ENCODE results near the gene POR. TPM values are rescaled to one million over a fixed set of nuclear protein-coding genes. Genes with fewer than 3 reads are reported as not detected.
A peak's percentile ranks its signal among the peaks of the same experiment; 100 is the strongest.

The POR gene
- total RNA-seq, 4 donors from 2014 or later, result 37.8 to 71.4 (median 63.6) TPM

GRCh38 chr7:75875113-75876080 is 39.6 kb upstream of the POR start:
- intact Hi-C loops (cut with DNase I), result no loop called here
- H3K27ac ChIP-seq (replicated peaks in 1 of 4), result no peak overlapping the region
- no peaks in the 10 kb centered on the region for H3K27me3 ChIP-seq
- no peak for DNase-seq (ENCODE audit: extremely low spot score)
- H3K9me3 ChIP-seq, result no peaks in the 10 kb centered on the region
- H3K36me3 ChIP-seq, result peaks cover 0 to 1% (median 0%) of the 10 kb centered on the region in 4 donors
- WGBS, result 88% methylated on average over 21 of the region's 21 CpGs
- TF ChIP-seq EP300 (IDR thresholded peaks at IDR 0.05), result no peak
- no peak for TF ChIP-seq POLR2AphosphoS5 (IDR thresholded peaks at IDR 0.05)
- no peak for TF ChIP-seq POLR2A (IDR thresholded peaks at IDR 0.05; ENCODE audit: low read depth)
- H3K4me1 ChIP-seq, result peaks cover 18 to 35% (median 26%) of the 10 kb centered on the region in 4 donors
- H3K4me3 ChIP-seq, result no peak overlapping the region

- no peak for DNase-seq (ENCODE audit: extremely low spot score)
- TF ChIP-seq POLR2A (IDR thresholded peaks at IDR 0.05; ENCODE audit: low read depth) (no peak), CTCF (IDR thresholded peaks at IDR 0.05) (no peak), POLR2AphosphoS5 (IDR thresholded peaks at IDR 0.05) (no peak), EP300 (IDR thresholded peaks at IDR 0.05) (no peak)
- intact Hi-C loops (cut with DNase I), result no loop called here
Observed at GRCh38 chr7:75876126-75876881, 38.7 kb upstream of the POR start.

GRCh38 chr7:75878312-75878768 is 36.6 kb upstream of the POR start:
- TF ChIP-seq EP300 (IDR thresholded peaks at IDR 0.05), result no peak
- no peak for DNase-seq (ENCODE audit: extremely low spot score)
- Histone ChIP-seq H3K27ac (replicated peaks in 1 of 4) (peak overlapping the region; percentile 80 to 82 (median 80)), H3K4me3 (peak overlapping the region; percentile 72 to 97 (median 86)), H3K9me3 (no peaks in the 10 kb centered on the region), H3K4me1 (peaks cover 20 to 30% (median 26%) of the 10 kb centered on the region in 4 donors), H3K27me3 (no peaks in the 10 kb centered on the region), H3K36me3 (peaks cover 21 to 29% (median 26%) of the 10 kb centered on the region in 4 donors)
- WGBS, result 18% methylated on average over 10 of the region's 10 CpGs
- intact Hi-C loops (cut with DNase I), result no loop called here

More at GRCh38 chr7:75876126-75876881, 38.7 kb upstream of the POR start:
- WGBS, result 72% methylated on average over 11 of the region's 11 CpGs
- no peaks in the 10 kb centered on the region for H3K9me3 ChIP-seq
- no peak overlapping the region for H3K27ac ChIP-seq (replicated peaks in 1 of 4)
- peaks cover 20 to 39% (median 32%) of the 10 kb centered on the region in 4 donors for H3K4me1 ChIP-seq
- no peak overlapping the region for H3K4me3 ChIP-seq
- no peaks in the 10 kb centered on the region for H3K27me3 ChIP-seq
- H3K36me3 ChIP-seq, result peaks cover under 1 to 8% (median 8%) of the 10 kb centered on the region in 4 donors

- Histone ChIP-seq H3K4me1 (peaks cover 20 to 30% (median 27%) of the 10 kb centered on the region in 4 donors), H3K4me3 (peak within 1 kb of the TSS; percentile 72 to 97 (median 86)), H3K27ac (replicated peaks in 1 of 4) (peak within 1 kb of the TSS; percentile 80 to 82 (median 80)), H3K36me3 (peaks cover 27 to 35% (median 33%) of the 10 kb centered on the region in 4 donors), H3K9me3 (no peaks in the 10 kb centered on the region), H3K27me3 (no peaks in the 10 kb centered on the region)
- under 1% methylated on average over 52 of the region's 65 CpGs for WGBS
- intact Hi-C loops (cut with DNase I), result no loop called here
- TF ChIP-seq CTCF (IDR thresholded peaks at IDR 0.05) (peak in 2 of 3 experiments; percentile 8 to 32), POLR2A (IDR thresholded peaks at IDR 0.05; ENCODE audit: low read depth) (peak; percentile 84), POLR2AphosphoS5 (IDR thresholded peaks at IDR 0.05) (peak; percentile 97 to 98), EP300 (IDR thresholded peaks at IDR 0.05) (no peak)
- peak; percentile 98 for DNase-seq (ENCODE audit: extremely low spot score)
Observed at GRCh38 chr7:75878769-75879611, 36.0 kb upstream of the POR start, which contains the start of gene RHBDD2. Gene RHBDD2, plus strand, starts transcription at chr7:75879034. Its CDS starts 49 bp downstream, at chr7:75879083.

- H3K4me1 ChIP-seq, result peaks cover 20 to 30% (median 27%) of the 10 kb centered on the region in 4 donors
- no peak for TF ChIP-seq POLR2AphosphoS5 (IDR thresholded peaks at IDR 0.05)
- no peak for TF ChIP-seq EP300 (IDR thresholded peaks at IDR 0.05)
- TF ChIP-seq POLR2A (IDR thresholded peaks at IDR 0.05; ENCODE audit: low read depth), result no peak
- TF ChIP-seq CTCF (IDR thresholded peaks at IDR 0.05), result no peak
- H3K4me3 ChIP-seq, result peak overlapping the region; percentile 72 to 97 (median 86)
- no peak for DNase-seq (ENCODE audit: extremely low spot score)
- intact Hi-C loops (cut with DNase I), result no loop called here
- WGBS, result 16% methylated on average over 8 of the region's 8 CpGs
- no peaks in the 10 kb centered on the region for H3K9me3 ChIP-seq
- peaks cover 35 to 43% (median 41%) of the 10 kb centered on the region in 4 donors for H3K36me3 ChIP-seq
- H3K27ac ChIP-seq (replicated peaks in 1 of 4), result peak overlapping the region in 3 of 4 donors; percentile 80 to 81 (median 80)
- no peaks in the 10 kb centered on the region for H3K27me3 ChIP-seq
Observed at GRCh38 chr7:75879771-75880184, 35.2 kb upstream of the POR start.

Data from esophagus muscularis mucosa (tissue), 4 donors.